K562 (cell line): Measurements from ENCODE around the gene NLRP6. TPM values are rescaled to one million over a fixed set of nuclear protein-coding genes. Genes with fewer than 3 reads are reported as not detected.

Source experiments
- BRD4 ChIP-seq: fragments of 200-600 bp; sonication (generic); IDR thresholded peaks from 2 replicates; pipeline ENCODE4 v1.6.1; 2017; ENCODE audit warnings: inconsistent platforms
- CREM ChIP-seq: IDR thresholded peaks from 2 replicates; pipeline ENCODE4 v1.6.1; 2014; ENCODE audit warnings: antibody characterized with exemption, low read depth
- E2F4 ChIP-seq: sonication (generic); formaldehyde crosslinking; IDR thresholded peaks from 2 replicates; pipeline ENCODE4 v1.8.0; 2022; ENCODE audit warnings: mild to moderate bottlenecking, low read depth, missing genetic modification reagents
- ERF ChIP-seq: fragments of 450-650 bp; formaldehyde crosslinking; IDR thresholded peaks from 2 replicates; pipeline ENCODE4 v1.4.0; 2020; ENCODE audit warnings: mild to moderate bottlenecking, mixed read lengths
- ETS1 ChIP-seq: conservative IDR thresholded peaks from 2 replicates; pipeline ENCODE4 v1.6.1; 2011; ENCODE audit warnings: low read depth, mild to moderate bottlenecking, low read length; ENCODE audit not compliant: control insufficient read depth
- FUS ChIP-seq: fragments of 200-400 bp; formaldehyde crosslinking; optimal IDR thresholded peaks from 2 replicates; pipeline ENCODE3; 2017; ENCODE audit warnings: low read depth, low read length
- GABPB2 ChIP-seq: fragments of 250-450 bp; sonication (Bioruptor Pico); conservative IDR thresholded peaks from 2 replicates; pipeline ENCODE4 v1.5.1; 2021; ENCODE audit warnings: mild to moderate bottlenecking
- HDAC2 ChIP-seq: fragments of 450-650 bp; IDR thresholded peaks from 2 replicates; pipeline ENCODE4 v1.6.1; 2016; ENCODE audit warnings: mild to moderate bottlenecking
- HMGXB4 ChIP-seq: sonication (generic); formaldehyde crosslinking; IDR thresholded peaks from 2 replicates; pipeline ENCODE4 v1.8.1; 2023; ENCODE audit warnings: mild to moderate bottlenecking, missing genetic modification reagents
- HNRNPL ChIP-seq: fragments of 200-400 bp; formaldehyde crosslinking; IDR thresholded peaks from 2 replicates; pipeline ENCODE4 v1.6.1; 2017; ENCODE audit warnings: low read depth, mild to moderate bottlenecking, low read length
- HSF4 ChIP-seq: fragments of 250-450 bp; sonication (Bioruptor Pico); IDR thresholded peaks from 2 replicates; pipeline ENCODE4 v2.1.2; 2022; ENCODE audit warnings: mild to moderate bottlenecking, moderate library complexity, borderline replicate concordance
- PHTF2 ChIP-seq: fragments of 250-450 bp; sonication (Bioruptor Pico); IDR thresholded peaks from 2 replicates; pipeline ENCODE4 v1.5.0; 2021; ENCODE audit warnings: mild to moderate bottlenecking
- POLR2A ChIP-seq: fragments of 450-650 bp; conservative IDR thresholded peaks from 2 replicates; pipeline ENCODE4 v1.6.1; 2016
- PURB ChIP-seq: sonication (generic); formaldehyde crosslinking; IDR thresholded peaks from 2 replicates; pipeline ENCODE4 v1.9.0; 2021; ENCODE audit warnings: low read depth, mild to moderate bottlenecking, missing genetic modification reagents
- RAD51 ChIP-seq: fragments of 450-650 bp; IDR thresholded peaks from 2 replicates; pipeline ENCODE4 v1.7.1; 2016; ENCODE audit warnings: low read depth, mild to moderate bottlenecking, borderline replicate concordance
- TAF7 ChIP-seq: fragments of 450-650 bp; IDR thresholded peaks from 2 replicates; pipeline ENCODE4 v1.6.1; 2016; ENCODE audit warnings: missing genetic modification characterization, missing compliant biosample characterization
- THAP12 ChIP-seq: fragments of 250-450 bp; sonication (Bioruptor Pico); IDR thresholded peaks from 2 replicates; pipeline ENCODE4 v1.9.0; 2021; ENCODE audit warnings: mild to moderate bottlenecking, inconsistent platforms
- VEZF1 ChIP-seq: fragments of 200-800 bp; sonication (Bioruptor generic); IDR thresholded peaks from 2 replicates; pipeline ENCODE4 v1.6.1; 2017; ENCODE audit warnings: missing genetic modification characterization, missing compliant biosample characterization
- ZC3H8 ChIP-seq: fragments of 450-650 bp; IDR thresholded peaks from 2 replicates; pipeline ENCODE4 v1.6.1; 2017
- ZNF354B ChIP-seq: fragments of 250-450 bp; sonication (Bioruptor Pico); IDR thresholded peaks from 2 replicates; pipeline ENCODE4 v1.4.0; 2020
- ZNF551 ChIP-seq: fragments of 250-450 bp; sonication (Bioruptor Pico); IDR thresholded peaks from 2 replicates; pipeline ENCODE4 v1.5.0; 2021; ENCODE audit warnings: mild to moderate bottlenecking, moderate library complexity
- polyA plus RNA-seq, 8 experiments: library from polyadenylated mRNA; depleted of rRNA in 4 of 8; stranded (reverse) in 5 of 8; unstranded in 3 of 8; fragments of >200 nt; fragmentation: Nextera tagmentation in 2 of 8; fragmentation: Illumina TruSeq in 1 of 8; extraction: Ambion mirVana in 2 of 8; extraction: Trizol in 1 of 8; gene quantifications; 2 replicates each; pipeline versions ENCODE4 v1.2.1 to v1.2.3, GENCODE V29; 2011 to 2014; ENCODE audit warnings: inconsistent platforms in 1 of 8, missing spikeins in 1 of 8
- total RNA-seq, 7 experiments: library from RNA; depleted of rRNA in 6 of 7; stranded (reverse); fragments of >200 nt in 6 of 7; fragmentation: Illumina TruSeq in 2 of 7; extraction: Trizol in 2 of 7; gene quantifications; 2 replicates each; pipeline versions ENCODE4 v1.2.1 to v1.2.3, GENCODE V29; 2011 to 2021; ENCODE audit warnings: low replicate concordance in 1 of 7

Gene NLRP6
- total and polyA plus RNA-seq, 9 of the 15 experiments (the other 6 are each of a cell fraction or from before 2014, with no cell fraction given) = 0.03 to 0.18 (median 0.15) TPM; not detected in 5

GRCh38 chr11:288478-289397 lies 10.5 kb downstream of the NLRP6 start, which contains the start of gene PGGHG (continued):
- TF ChIP-seq THAP12 = peak; percentile 67
- no peak for TF ChIP-seq ZC3H8
- 0 out of 2 replicates have a peak, but pooled peaks have one; percentile 6 for TF ChIP-seq CREM
- no peak for TF ChIP-seq BRD4
- TF ChIP-seq ZNF551 = no peak
- TF ChIP-seq ZNF354B (CRISPR knock-in tag) = no peak
- no peak for TF ChIP-seq GABPB2 (CRISPR knock-in tag)
- TF ChIP-seq POLR2A = 0 out of 2 replicates have a peak, but pooled peaks have one; percentile 12
- TF ChIP-seq HMGXB4 (CRISPR knock-in tag) = no peak
- TF ChIP-seq FUS = no peak
- TF ChIP-seq HNRNPL = no peak
- TF ChIP-seq VEZF1 (CRISPR knock-in tag) = peak; percentile 89
- TF ChIP-seq PHTF2 (CRISPR knock-in tag) = no peak
- no peak for TF ChIP-seq TAF7 (tag)
- TF ChIP-seq E2F4 (CRISPR knock-in tag) = no peak
- peak; percentile 25; the same call in 1 of the 2 replicates for TF ChIP-seq ETS1
- no peak for TF ChIP-seq HSF4
- no peak for TF ChIP-seq PURB (CRISPR knock-in tag)
- no peak for TF ChIP-seq HDAC2
- no peak for TF ChIP-seq ERF (CRISPR knock-in tag)
- no peak for TF ChIP-seq RAD51
